HL-60 (cell line): ENCODE measurements around the gene CPLX1.
"Not testable (repeated sequence)": the region's sequence is repeated elsewhere in the genome, so short reads cannot be mapped to it uniquely, and the experiment has no call there.

ENCODE experiments used
- DNase-seq, 2 experiments: peaks; one replicate each; pipeline ENCODE4 v3.0.0-alpha.2; 2010 to 2020; ENCODE audit warnings: low read depth in 1 of 2, low spot score in 1 of 2
- H3K27ac ChIP-seq: fragments of 250-450 bp; sonication (Bioruptor Pico); replicated peaks from 2 replicates; pipeline ENCODE4 v1.5.1; 2020; ENCODE audit warnings: mild to moderate bottlenecking, moderate library complexity
- H3K27me3 ChIP-seq: fragments of 250-450 bp; sonication (Bioruptor Pico); 2 replicates; pipeline ENCODE4 v1.5.1; 2021; ENCODE audit warnings: mild to moderate bottlenecking, moderate library complexity; ENCODE audit not compliant: insufficient read depth, poor library complexity, severe bottlenecking
- H3K4me3 ChIP-seq: replicated peaks from 2 replicates; pipeline ENCODE4 v1.5.1; 2011; ENCODE audit warnings: mild to moderate bottlenecking, control low read depth, low read length; ENCODE audit not compliant: insufficient read depth
- CTCF ChIP-seq: IDR thresholded peaks from one replicate; pipeline ENCODE4 v1.5.1; 2011; ENCODE audit warnings: low read length, control low read depth, inconsistent platforms; ENCODE audit not compliant: insufficient read depth
- GABPA ChIP-seq: IDR thresholded peaks from 2 replicates; pipeline ENCODE4 v1.6.1; 2012; ENCODE audit warnings: low read depth
- POLR2AphosphoS5 ChIP-seq: IDR thresholded peaks from 2 replicates; pipeline ENCODE4 v1.6.1; 2012; ENCODE audit warnings: low read depth
- REST ChIP-seq: IDR thresholded peaks from 2 replicates; pipeline ENCODE4 v1.6.1; 2012; ENCODE audit warnings: low read depth; ENCODE audit not compliant: insufficient replicate concordance
- SPI1 ChIP-seq: IDR thresholded peaks from 2 replicates; pipeline ENCODE4 v1.6.1; 2012; ENCODE audit warnings: low read depth, mild to moderate bottlenecking, borderline replicate concordance

The CPLX1 gene

GRCh38 chr4:777520-778262 is 48.2 kb downstream of the CPLX1 start:
- no peak for DNase-seq
- Histone ChIP-seq H3K4me3 (no peak overlapping the region), H3K27me3 (no peaks in the 10 kb centered on the region), H3K27ac (no peak overlapping the region)
- no peak for TF ChIP-seq GABPA
- TF ChIP-seq REST: no peak
- no peak for TF ChIP-seq CTCF
- no peak for TF ChIP-seq SPI1
- no peak for TF ChIP-seq POLR2AphosphoS5

- TF ChIP-seq GABPA (no peak), POLR2AphosphoS5 (0 out of 2 replicates have a peak, but pooled peaks have one; percentile 17), CTCF (no peak), REST (no peak), SPI1 (no peak)
- DNase-seq: no peak
- Histone ChIP-seq H3K27me3 (no peaks in the 10 kb centered on the region), H3K4me3 (no peak overlapping the region), H3K27ac (no peak overlapping the region)
Observed at GRCh38 chr4:776743-777441, 49.0 kb downstream of the CPLX1 start.

- DNase-seq, H3K27ac ChIP-seq, H3K4me3 ChIP-seq, H3K27me3 ChIP-seq: not testable (repeated sequence)
Observed at GRCh38 chr4:775485-775884, 50.4 kb downstream of the CPLX1 start.

- not testable (repeated sequence) for H3K27me3 ChIP-seq, DNase-seq, H3K4me3 ChIP-seq, H3K27ac ChIP-seq
Observed at GRCh38 chr4:774419-775092, 51.4 kb downstream of the CPLX1 start.
